Prostate gland (tissue), 2 donors: ENCODE results near the gene LURAP1L. TPM values are rescaled to one million over a fixed set of nuclear protein-coding genes. Genes with fewer than 3 reads are reported as not detected.

Source experiments
- DNase-seq: peaks from one replicate; pipeline ENCODE4 v3.0.0-alpha.2; 2019; ENCODE audit warnings: low spot score
- H3K27ac ChIP-seq, 2 donors: fragments of 200-600 bp; sonication (generic); 2 replicates each; pipeline ENCODE4 v1.5.1; 2017 to 2019
- H3K27me3 ChIP-seq: fragments of 200-600 bp; sonication (generic); replicated peaks from 2 replicates; pipeline ENCODE4 v1.5.1; 2019; ENCODE audit not compliant: insufficient read depth
- H3K36me3 ChIP-seq, 2 donors: fragments of 200-600 bp; sonication (generic); 1 replicate in 1 of 2; 2 replicates in 1 of 2; pipeline versions ENCODE4 v1.5.1 to v1.8.1; 2017 to 2019
- H3K4me1 ChIP-seq: fragments of 200-600 bp; sonication (generic); replicated peaks from 2 replicates; pipeline ENCODE4 v1.5.1; 2019
- H3K4me3 ChIP-seq, 2 donors: fragments of 200-600 bp; sonication (generic); 2 replicates each; pipeline ENCODE4 v1.5.1; 2017 to 2019
- H3K9me3 ChIP-seq: fragments of 200-600 bp; sonication (generic); 2 replicates; pipeline ENCODE4 v1.5.1; 2017
- POLR2A ChIP-seq: fragments of 450-650 bp; IDR thresholded peaks from one replicate; pipeline ENCODE4 v1.6.1; 2016; ENCODE audit warnings: antibody characterized with exemption, mild to moderate bottlenecking
- POLR2AphosphoS5 ChIP-seq: sonication (generic); formaldehyde crosslinking; IDR thresholded peaks from one replicate; pipeline ENCODE4 v1.6.1; 2017; ENCODE audit warnings: antibody characterized with exemption
- WGBS: methylation state at CpG from one replicate; pipeline ENCODE4 v1.1.5; 2018; 5-methylcytosine and 5-hydroxymethylcytosine counted together
- intact Hi-C: fragments of 100-400 bp; cut with DNase I; formaldehyde crosslinking; loops from one replicate; pipeline ENCODE4 v1.14.2; 2022
- total RNA-seq, 2 donors: library from RNA; depleted of rRNA; stranded (reverse); fragments of >200 nt; gene quantifications; one replicate each; pipeline ENCODE4 v1.1.0, GENCODE V29; 2016
- TF ChIP-seq, protein P1 (sequence below), 4 experiments: fragments of 200-600 bp in 2 of 4; fragments of 450-650 bp in 2 of 4; sonication (generic) in 2 of 4; IDR thresholded peaks; 1 replicate in 3 of 4; 2 replicates in 1 of 4; pipeline ENCODE4 v1.5.1; 2016 to 2019; ENCODE audit warnings: antibody characterized with exemption in 4 of 4, mild to moderate bottlenecking in 2 of 4, moderate library complexity in 2 of 4

LURAP1L gene
- total RNA-seq, 2 donors from 2014 or later: 2.7 to 8.8 TPM

- Histone ChIP-seq H3K27me3 (no peaks in the 10 kb centered on the region), H3K4me3 (no peak overlapping the region), H3K27ac (no peak overlapping the region), H3K36me3 (no peaks in the 10 kb centered on the region), H3K4me1 (no peaks in the 10 kb centered on the region), H3K9me3 (no peaks in the 10 kb centered on the region)
- no peak for DNase-seq
- intact Hi-C loops: no loop called here
- TF ChIP-seq POLR2AphosphoS5 (no peak), POLR2A (no peak)
- TF ChIP-seq, protein P1, sequence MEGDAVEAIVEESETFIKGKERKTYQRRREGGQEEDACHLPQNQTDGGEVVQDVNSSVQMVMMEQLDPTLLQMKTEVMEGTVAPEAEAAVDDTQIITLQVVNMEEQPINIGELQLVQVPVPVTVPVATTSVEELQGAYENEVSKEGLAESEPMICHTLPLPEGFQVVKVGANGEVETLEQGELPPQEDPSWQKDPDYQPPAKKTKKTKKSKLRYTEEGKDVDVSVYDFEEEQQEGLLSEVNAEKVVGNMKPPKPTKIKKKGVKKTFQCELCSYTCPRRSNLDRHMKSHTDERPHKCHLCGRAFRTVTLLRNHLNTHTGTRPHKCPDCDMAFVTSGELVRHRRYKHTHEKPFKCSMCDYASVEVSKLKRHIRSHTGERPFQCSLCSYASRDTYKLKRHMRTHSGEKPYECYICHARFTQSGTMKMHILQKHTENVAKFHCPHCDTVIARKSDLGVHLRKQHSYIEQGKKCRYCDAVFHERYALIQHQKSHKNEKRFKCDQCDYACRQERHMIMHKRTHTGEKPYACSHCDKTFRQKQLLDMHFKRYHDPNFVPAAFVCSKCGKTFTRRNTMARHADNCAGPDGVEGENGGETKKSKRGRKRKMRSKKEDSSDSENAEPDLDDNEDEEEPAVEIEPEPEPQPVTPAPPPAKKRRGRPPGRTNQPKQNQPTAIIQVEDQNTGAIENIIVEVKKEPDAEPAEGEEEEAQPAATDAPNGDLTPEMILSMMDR (IDR thresholded peaks at IDR 0.05): no peak
- 85% methylated on average over 3 of the region's 3 CpGs for WGBS
Observed at GRCh38 chr9:12732971-12733370, 41.8 kb upstream of the LURAP1L start.

DNA sequence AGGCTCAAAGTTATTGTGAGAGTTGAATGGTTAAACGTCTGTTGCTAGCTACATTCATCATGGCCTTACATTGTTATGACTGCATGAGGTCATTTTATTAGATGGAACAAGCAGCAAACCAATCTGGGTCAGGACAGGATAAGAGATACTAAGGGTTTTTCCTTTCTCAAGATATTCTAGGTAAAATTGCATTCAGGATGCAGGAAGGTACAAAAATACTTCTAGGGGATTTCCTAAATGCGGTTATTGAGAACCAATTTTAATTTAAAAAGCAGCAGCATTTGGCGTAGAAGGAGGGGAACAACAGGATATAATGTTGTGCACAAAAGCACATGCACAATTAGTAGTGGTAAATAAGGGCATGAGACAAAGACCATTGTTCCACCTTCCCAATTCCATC lies 39.2 kb upstream of the LURAP1L start:
- no peaks in the 10 kb centered on the region for H3K4me1 ChIP-seq
- no peaks in the 10 kb centered on the region for H3K27me3 ChIP-seq
- no peaks in the 10 kb centered on the region for H3K9me3 ChIP-seq
- intact Hi-C loops: no loop called here
- no peaks in the 10 kb centered on the region for H3K36me3 ChIP-seq
- H3K4me3 ChIP-seq: no peak overlapping the region
- TF ChIP-seq POLR2AphosphoS5: no peak
- TF ChIP-seq POLR2A: no peak
- TF ChIP-seq, protein P1 (IDR thresholded peaks at IDR 0.05): no peak
- DNase-seq: no peak
- no peak overlapping the region for H3K27ac ChIP-seq
- WGBS: 47% methylated on average over 3 of the region's 3 CpGs

- Histone ChIP-seq H3K9me3 (no peaks in the 10 kb centered on the region), H3K4me1 (no peaks in the 10 kb centered on the region), H3K4me3 (no peak overlapping the region), H3K36me3 (no peaks in the 10 kb centered on the region), H3K27ac (no peak overlapping the region), H3K27me3 (no peaks in the 10 kb centered on the region)
- WGBS: 0% methylated on average over 1 of the region's 1 CpG
- no peak for DNase-seq
- TF ChIP-seq POLR2AphosphoS5: no peak
- TF ChIP-seq, protein P1 (IDR thresholded peaks at IDR 0.05): no peak
- TF ChIP-seq POLR2A: no peak
- intact Hi-C loops: no loop called here
Observed at GRCh38 chr9:12737871-12738270, 36.9 kb upstream of the LURAP1L start.

- Histone ChIP-seq H3K4me3 (no peak overlapping the region), H3K27ac (no peak overlapping the region)
- intact Hi-C loops: no loop called here
Observed at GRCh38 chr9:12739014-12739652, 35.7 kb upstream of the LURAP1L start.

GRCh38 chr9:12740845-12741244 lies 34.0 kb upstream of the LURAP1L start:
- H3K27ac ChIP-seq: no peak overlapping the region
- H3K27me3 ChIP-seq: no peaks in the 10 kb centered on the region
- no peak overlapping the region for H3K4me3 ChIP-seq
- no peak for TF ChIP-seq POLR2A
- TF ChIP-seq, protein P1 (IDR thresholded peaks at IDR 0.05): no peak
- TF ChIP-seq POLR2AphosphoS5: no peak
- DNase-seq: no peak
- H3K36me3 ChIP-seq: no peaks in the 10 kb centered on the region
- WGBS: 67% methylated on average over 2 of the region's 2 CpGs
- intact Hi-C loops: no loop called here
- H3K9me3 ChIP-seq: no peaks in the 10 kb centered on the region
- H3K4me1 ChIP-seq: no peaks in the 10 kb centered on the region

More at GRCh38 chr9:12739014-12739652, 35.7 kb upstream of the LURAP1L start:
- no peak for DNase-seq
- Histone ChIP-seq H3K27me3 (no peaks in the 10 kb centered on the region), H3K36me3 (no peaks in the 10 kb centered on the region), H3K4me1 (no peaks in the 10 kb centered on the region), H3K9me3 (no peaks in the 10 kb centered on the region)
- TF ChIP-seq, protein P1 (IDR thresholded peaks at IDR 0.05): no peak
- TF ChIP-seq POLR2A (no peak), POLR2AphosphoS5 (no peak)
